Spleen (tissue), 11 donors: ENCODE data around the gene ATP1A2. TPM values are rescaled to one million over a fixed set of nuclear protein-coding genes. Genes with fewer than 3 reads are reported as not detected.

ENCODE experiments used
- DNase-seq: peaks from one replicate; pipeline ENCODE4 v3.0.0-alpha.2; 2020
- H3K27ac ChIP-seq, 8 donors: fragments of 200-600 bp; sonication (generic) in 7 of 8; 1 replicate in 4 of 8; 2 replicates in 4 of 8; pipeline versions ENCODE4 v1.5.0 to v1.8.0; 2016 to 2021; ENCODE audit warnings: inconsistent platforms in 4 of 8, mild to moderate bottlenecking in 4 of 8, moderate library complexity in 1 of 8
- H3K27me3 ChIP-seq, 7 donors: fragments of 200-600 bp; sonication (generic) in 6 of 7; replicated peaks in 1 of 7; 1 replicate in 4 of 7; 2 replicates in 3 of 7; pipeline versions ENCODE4 v1.5.0 to v1.8.0; 2016 to 2021; ENCODE audit warnings: inconsistent platforms in 3 of 7, mild to moderate bottlenecking in 1 of 7
- H3K36me3 ChIP-seq, 6 donors: fragments of 200-600 bp; sonication (generic) in 5 of 6; 1 replicate in 4 of 6; 2 replicates in 2 of 6; pipeline versions ENCODE4 v1.5.0 to v1.8.0; 2016 to 2021; ENCODE audit warnings: inconsistent platforms in 2 of 6
- H3K4me1 ChIP-seq, 6 donors: fragments of 200-600 bp; sonication (generic) in 5 of 6; 1 replicate in 3 of 6; 2 replicates in 3 of 6; pipeline versions ENCODE4 v1.5.0 to v1.8.0; 2016 to 2021; ENCODE audit warnings: inconsistent platforms in 3 of 6
- H3K4me3 ChIP-seq, 8 donors: fragments of 200-600 bp; sonication (generic) in 7 of 8; 1 replicate in 4 of 8; 2 replicates in 4 of 8; pipeline versions ENCODE4 v1.5.0 to v1.8.0; 2016 to 2021; ENCODE audit warnings: inconsistent platforms in 4 of 8, mild to moderate bottlenecking in 4 of 8, moderate library complexity in 2 of 8
- H3K9me3 ChIP-seq, 8 donors: fragments of 200-600 bp; sonication (generic) in 7 of 8; 1 replicate in 4 of 8; 2 replicates in 4 of 8; pipeline versions ENCODE4 v1.5.0 to v1.8.0; 2016 to 2021; ENCODE audit warnings: inconsistent platforms in 4 of 8
- CTCF ChIP-seq, 11 experiments: fragments of 200-600 bp in 7 of 11; fragments of 450-650 bp in 4 of 11; sonication (generic) in 4 of 11; IDR thresholded peaks in 8 of 11; conservative IDR thresholded peaks in 3 of 11; 1 replicate in 7 of 11; 2 replicates in 4 of 11; pipeline versions ENCODE4 v1.4.0 to v1.8.0; 2016 to 2021; ENCODE audit warnings: antibody characterized with exemption in 11 of 11, inconsistent platforms in 4 of 11, mild to moderate bottlenecking in 1 of 11
- POLR2A ChIP-seq, 3 donors: fragments of 450-650 bp; IDR thresholded peaks; one replicate each; pipeline ENCODE4 v1.5.1; 2017; ENCODE audit warnings: antibody characterized with exemption in 3 of 3, mild to moderate bottlenecking in 1 of 3
- POLR2AphosphoS5 ChIP-seq, 3 donors: sonication (generic); formaldehyde crosslinking; IDR thresholded peaks; one replicate each; pipeline ENCODE4 v1.5.1; 2017; ENCODE audit warnings: antibody characterized with exemption in 3 of 3
- WGBS, 5 donors: extraction: QIAGEN DNeasy Blood & Tissue Kit in 3 of 5; methylation state at CpG; one replicate each; pipeline versions ENCODE4 v1.1.5 to v1.1.7; 2013 to 2018; 5-methylcytosine and 5-hydroxymethylcytosine counted together
- intact Hi-C: fragments of 100-400 bp; cut with DNase I; formaldehyde crosslinking; loops from one replicate; pipeline ENCODE4 v1.15.0; 2023; ENCODE audit warnings: low total_unique reads
- polyA plus RNA-seq, 3 donors: library from polyadenylated mRNA; stranded (reverse); fragments of 200-250 nt; gene quantifications; one replicate each; pipeline ENCODE4 v1.2.1, GENCODE V29; 2013
- total RNA-seq, 7 donors: library from RNA; depleted of rRNA in 3 of 7; stranded (reverse); fragments of >200 nt in 3 of 7; fragmentation: NEBNext Ultra II Directional in 4 of 7; extraction: Animal tissue kit (Norgen Biotek cat#: 25700) in 4 of 7; gene quantifications; one replicate each; pipeline versions ENCODE4 v1.1.0 to v1.2.1, GENCODE V29; 2016 to 2021
- donor health status: healthy with polysubstance abuse.
- donor health status: DM: no; HTN: no; CAD: no; lungs with moderate emphysema.
- donor health status: DM: no; HTN: no; CAD: no.
- donor health status: Bipolar disorder and iron deficiency.
- donor health status: healthy.
- donor health status: DM: no; HTN: no; CAD: no.
- donor health status: DM: yes; HTN: yes; CAD: no.

Gene ATP1A2
- total and polyA plus RNA-seq, 10 donors, result 0.13 to 19.1 (median 0.85) TPM

DNA sequence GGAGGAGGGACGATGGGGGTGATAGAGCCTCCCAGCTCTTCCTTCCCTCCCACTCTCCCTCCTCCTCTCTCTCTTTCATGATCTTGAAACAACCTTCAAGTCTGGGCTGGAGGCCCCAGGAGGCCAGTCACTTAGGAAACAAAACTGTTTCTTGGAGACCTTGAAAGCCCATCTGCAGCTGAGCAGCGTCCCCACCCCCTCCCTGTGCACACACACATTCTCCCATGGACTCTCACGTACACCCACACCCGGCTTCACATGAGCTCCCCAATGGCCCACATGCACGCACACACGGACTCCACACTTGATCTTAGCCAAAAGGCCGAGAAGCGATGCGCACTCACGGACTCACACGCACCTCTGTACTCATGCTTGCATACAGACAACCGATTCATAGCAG lies 3.2 kb upstream of the ATP1A2 start:
- Histone ChIP-seq H3K4me3 (no peak overlapping the region), H3K27me3 (peaks cover 0 to 30% (median 0%) of the 10 kb centered on the region in 7 donors), H3K36me3 (no peaks in the 10 kb centered on the region), H3K27ac (no peak overlapping the region), H3K9me3 (no peaks in the 10 kb centered on the region), H3K4me1 (peaks cover 0 to 4% (median 0%) of the 10 kb centered on the region in 6 donors)
- no peak for TF ChIP-seq POLR2AphosphoS5 (IDR thresholded peaks at IDR 0.05)
- TF ChIP-seq CTCF (IDR thresholded peaks at IDR 0.05 in 8 of 11, conservative IDR thresholded peaks at IDR 0.05 in 3 of 11), result no peak
- TF ChIP-seq POLR2A (IDR thresholded peaks at IDR 0.05), result no peak
- WGBS, 5 donors, result 82 to 89% (median 87%) methylated on average over 12 of the region's 12 CpGs
- intact Hi-C loops, result no loop called here
- no peak for DNase-seq

GRCh38 chr1:160113407-160113806 lies 2.2 kb upstream of the ATP1A2 start:
- Histone ChIP-seq H3K4me1 (peaks cover 0 to 8% (median 0%) of the 10 kb centered on the region in 6 donors), H3K27ac (no peak overlapping the region), H3K36me3 (no peaks in the 10 kb centered on the region), H3K27me3 (peaks cover 0 to 33% (median 0%) of the 10 kb centered on the region in 7 donors), H3K4me3 (no peak overlapping the region), H3K9me3 (no peaks in the 10 kb centered on the region)
- DNase-seq, result no peak
- intact Hi-C loops, result no loop called here
- 82 to 89% (median 84%) methylated on average over 8 of the region's 8 CpGs for WGBS, 5 donors
- TF ChIP-seq CTCF (IDR thresholded peaks at IDR 0.05 in 8 of 11, conservative IDR thresholded peaks at IDR 0.05 in 3 of 11) (no peak), POLR2A (IDR thresholded peaks at IDR 0.05) (no peak), POLR2AphosphoS5 (IDR thresholded peaks at IDR 0.05) (no peak)

DNA sequence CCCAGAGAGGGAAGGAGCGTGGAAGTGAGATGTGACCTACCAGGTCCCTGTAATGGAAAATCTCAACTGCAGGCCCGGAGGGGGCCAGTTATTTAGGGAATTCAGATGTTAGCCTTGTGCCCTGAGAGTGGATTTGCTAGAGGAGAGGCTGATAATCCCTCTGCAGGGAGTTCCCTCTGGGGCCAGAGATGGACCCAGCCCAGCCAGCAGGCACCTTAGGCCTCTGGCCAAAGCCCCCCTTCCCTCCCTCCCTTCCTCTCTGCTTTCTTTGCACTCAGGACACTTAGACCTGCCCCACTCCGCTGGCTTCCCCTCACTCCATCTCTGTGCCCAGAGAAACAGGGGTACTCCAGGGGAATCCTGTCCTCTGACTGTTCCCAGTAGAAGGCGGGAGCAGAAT lies 1.5 kb upstream of the ATP1A2 start:
- no peaks in the 10 kb centered on the region for H3K9me3 ChIP-seq
- intact Hi-C loops, result no loop called here
- no peak overlapping the region for H3K4me3 ChIP-seq
- TF ChIP-seq CTCF (IDR thresholded peaks at IDR 0.05 in 8 of 11, conservative IDR thresholded peaks at IDR 0.05 in 3 of 11), result no peak
- TF ChIP-seq POLR2AphosphoS5 (IDR thresholded peaks at IDR 0.05), result no peak
- TF ChIP-seq POLR2A (IDR thresholded peaks at IDR 0.05), result no peak
- no peak overlapping the region for H3K27ac ChIP-seq
- H3K4me1 ChIP-seq, result peaks cover 0 to 9% (median 0%) of the 10 kb centered on the region in 6 donors
- 80 to 93% (median 83%) methylated on average over 4 of the region's 4 CpGs for WGBS, 5 donors
- H3K27me3 ChIP-seq, result peaks cover 0 to 33% (median 0%) of the 10 kb centered on the region in 7 donors
- no peaks in the 10 kb centered on the region for H3K36me3 ChIP-seq
- DNase-seq, result no peak

DNA sequence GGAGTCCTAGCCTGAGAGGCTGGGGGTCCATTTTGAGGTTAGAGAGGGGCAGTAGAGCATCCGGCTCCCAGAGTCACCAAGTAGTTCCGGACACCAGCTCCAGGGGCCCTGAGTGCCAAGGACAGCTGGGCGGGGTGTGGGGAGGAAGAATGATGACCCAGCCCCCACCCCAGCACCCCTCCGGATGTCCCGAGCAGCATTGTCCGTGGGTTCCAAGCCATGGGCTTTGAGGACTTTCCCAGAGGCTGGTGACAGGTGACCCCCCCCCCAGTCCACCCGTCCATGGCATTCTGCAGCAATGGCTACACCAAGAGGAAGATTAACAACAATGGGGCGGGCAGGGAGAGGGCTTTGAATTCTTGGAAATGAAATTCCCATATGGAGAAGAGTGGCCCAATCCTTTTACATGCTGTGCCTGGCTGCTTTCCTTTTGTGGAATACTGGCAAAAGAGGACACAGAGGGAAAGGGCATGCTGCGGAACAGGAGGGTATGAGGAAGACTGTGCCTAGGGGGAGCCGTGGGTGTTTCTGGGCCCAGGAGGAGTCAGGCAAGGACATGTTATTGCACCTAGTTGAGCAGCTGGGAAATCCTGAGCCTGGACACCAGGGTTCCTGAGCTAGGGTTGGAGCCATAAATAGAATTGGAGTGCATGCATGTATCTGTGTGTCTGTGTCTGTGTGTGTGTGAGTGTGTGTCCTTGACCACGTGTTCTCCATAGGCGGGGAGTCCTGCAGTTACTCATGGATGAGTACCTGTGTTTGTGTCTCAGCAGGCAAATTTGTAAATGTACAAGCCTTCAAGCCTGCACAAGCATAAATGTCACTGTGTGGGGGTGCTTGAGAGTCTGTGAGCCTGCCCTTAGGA lies 956 bp downstream of the ATP1A2 start:
- no peaks in the 10 kb centered on the region for H3K9me3 ChIP-seq
- DNase-seq, result no peak
- H3K36me3 ChIP-seq, result no peaks in the 10 kb centered on the region
- H3K27me3 ChIP-seq, result peaks cover 0 to 25% (median 0%) of the 10 kb centered on the region in 7 donors
- H3K4me1 ChIP-seq, result peaks cover 0 to 9% (median 0%) of the 10 kb centered on the region in 6 donors
- 61 to 69% (median 64%) methylated on average over 11 to 12 of the region's 12 CpGs for WGBS, 5 donors
- no peak for TF ChIP-seq CTCF (IDR thresholded peaks at IDR 0.05 in 8 of 11, conservative IDR thresholded peaks at IDR 0.05 in 3 of 11)
- no peak for TF ChIP-seq POLR2A (IDR thresholded peaks at IDR 0.05)
- no peak for TF ChIP-seq POLR2AphosphoS5 (IDR thresholded peaks at IDR 0.05)
- H3K4me3 ChIP-seq, result peak overlapping the region in 1 of 8 donors; percentile 0
- intact Hi-C loops, result no loop called here
- H3K27ac ChIP-seq, result no peak overlapping the region
